Psoas muscle (tissue), 8 donors: ENCODE data around the gene TGFBRAP1. TPM values are rescaled to one million over a fixed set of nuclear protein-coding genes. Genes with fewer than 3 reads are reported as not detected.

Source experiments
- ATAC-seq, 4 donors: fragments of 200-7000 bp; cut with Tn5 transposase; one replicate each; pipeline ENCODE4 v1.9.1; 2020; ENCODE audit warnings: moderate library complexity in 3 of 4, mild to moderate bottlenecking in 2 of 4
- DNase-seq, 2 donors: peaks; one replicate each; pipeline ENCODE4 v3.0.0-alpha.2; 2020
- H3K27ac ChIP-seq: fragments of 200-600 bp; one replicate; pipeline ENCODE4 v1.8.0; 2022
- H3K27me3 ChIP-seq, 3 donors: fragments of 200-600 bp in 1 of 3; one replicate each; pipeline versions ENCODE4 v1.6.1 to v1.8.0; 2013 to 2022; ENCODE audit warnings: low read length in 2 of 3, mild to moderate bottlenecking in 2 of 3, moderate library complexity in 1 of 3; ENCODE audit not compliant: insufficient read depth in 3 of 3
- H3K36me3 ChIP-seq, 2 donors: fragments of 200-600 bp in 1 of 2; one replicate each; pipeline versions ENCODE4 v1.6.1 to v1.8.0; 2013 to 2022; ENCODE audit warnings: low read depth in 1 of 2, mild to moderate bottlenecking in 1 of 2, moderate library complexity in 1 of 2; ENCODE audit not compliant: insufficient read depth in 1 of 2
- H3K4me1 ChIP-seq: fragments of 200-600 bp; one replicate; pipeline ENCODE4 v1.8.0; 2022
- H3K4me3 ChIP-seq: fragments of 200-600 bp; one replicate; pipeline ENCODE4 v1.8.0; 2022; ENCODE audit warnings: mild to moderate bottlenecking
- H3K9me3 ChIP-seq: fragments of 200-600 bp; one replicate; pipeline ENCODE4 v1.8.0; 2022
- WGBS, 3 donors: extraction: QIAGEN DNeasy Blood & Tissue Kit; methylation state at CpG; one replicate each; pipeline versions ENCODE4 v1.1.6 to v1.1.7; 2013; 5-methylcytosine and 5-hydroxymethylcytosine counted together
- intact Hi-C, 2 donors: fragments of 100-400 bp; cut with DNase I; formaldehyde crosslinking; loops; one replicate each; pipeline versions ENCODE4 v1.11.0 to v1.14.2; 2022
- polyA plus RNA-seq, 3 donors: library from polyadenylated mRNA; stranded (reverse); fragments of 200-250 nt; gene quantifications; one replicate each; pipeline ENCODE4 v1.2.3, GENCODE V29; 2013
- total RNA-seq, 4 donors: library from RNA; stranded (reverse); fragmentation: NEBNext Ultra II Directional in 2 of 4; extraction: Animal tissue kit (Norgen Biotek cat#: 25700) in 2 of 4; gene quantifications; one replicate each; pipeline versions ENCODE4 v1.2.1 to v1.2.4, GENCODE V29; 2021 to 2023
- TF ChIP-seq, protein P1 (sequence below): fragments of 200-600 bp; IDR thresholded peaks from one replicate; pipeline ENCODE4 v1.8.0; 2022; ENCODE audit warnings: antibody characterized with exemption
- donor health status: healthy with polysubstance abuse.
- donor health status: DM: no; HTN: no; CAD: no; lungs with moderate emphysema.
- donor health status: Bipolar disorder and iron deficiency.
- donor health status: healthy.
- donor health status: DM: yes; HTN: yes; CAD: no.
- donor health status: DM: no; HTN: no; CAD: no.
- donor health status: DM: no; HTN: no; CAD: no.
- donor health status: DM: yes; HTN: yes; CAD: no.

Gene TGFBRAP1
- total and polyA plus RNA-seq, 7 donors = 5.4 to 21.4 (median 16.3) TPM

DNA sequence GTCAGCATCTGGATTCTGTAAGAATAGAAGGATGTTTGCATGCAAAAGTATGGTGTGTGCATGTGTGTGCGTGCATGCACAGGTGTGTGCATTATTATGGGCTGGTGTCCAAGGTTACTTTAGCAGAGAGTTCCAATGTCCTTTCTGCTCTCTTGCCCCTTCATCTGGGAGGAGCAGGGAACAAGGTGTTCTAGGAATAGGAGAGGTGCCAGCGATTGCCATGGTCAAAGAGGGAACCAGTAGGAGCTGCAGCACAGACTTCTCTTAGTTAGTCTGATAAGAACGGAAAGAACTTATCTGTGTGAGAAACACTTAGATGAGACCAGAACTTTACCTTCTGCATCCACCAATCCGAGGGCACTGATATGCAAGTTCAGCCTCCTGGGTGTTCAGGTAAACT is 79.6 kb downstream of the TGFBRAP1 start:
- WGBS, 3 donors = 87 to 96% (median 91%) methylated on average over 4 of the region's 4 CpGs
- Histone ChIP-seq H3K4me3 (no peak overlapping the region), H3K9me3 (no peaks in the 10 kb centered on the region), H3K36me3 (no peaks in the 10 kb centered on the region), H3K4me1 (no peaks in the 10 kb centered on the region), H3K27me3 (no peaks in the 10 kb centered on the region), H3K27ac (no peak overlapping the region)
- no peak for ATAC-seq
- intact Hi-C loops = no loop called here
- TF ChIP-seq, protein P1, sequence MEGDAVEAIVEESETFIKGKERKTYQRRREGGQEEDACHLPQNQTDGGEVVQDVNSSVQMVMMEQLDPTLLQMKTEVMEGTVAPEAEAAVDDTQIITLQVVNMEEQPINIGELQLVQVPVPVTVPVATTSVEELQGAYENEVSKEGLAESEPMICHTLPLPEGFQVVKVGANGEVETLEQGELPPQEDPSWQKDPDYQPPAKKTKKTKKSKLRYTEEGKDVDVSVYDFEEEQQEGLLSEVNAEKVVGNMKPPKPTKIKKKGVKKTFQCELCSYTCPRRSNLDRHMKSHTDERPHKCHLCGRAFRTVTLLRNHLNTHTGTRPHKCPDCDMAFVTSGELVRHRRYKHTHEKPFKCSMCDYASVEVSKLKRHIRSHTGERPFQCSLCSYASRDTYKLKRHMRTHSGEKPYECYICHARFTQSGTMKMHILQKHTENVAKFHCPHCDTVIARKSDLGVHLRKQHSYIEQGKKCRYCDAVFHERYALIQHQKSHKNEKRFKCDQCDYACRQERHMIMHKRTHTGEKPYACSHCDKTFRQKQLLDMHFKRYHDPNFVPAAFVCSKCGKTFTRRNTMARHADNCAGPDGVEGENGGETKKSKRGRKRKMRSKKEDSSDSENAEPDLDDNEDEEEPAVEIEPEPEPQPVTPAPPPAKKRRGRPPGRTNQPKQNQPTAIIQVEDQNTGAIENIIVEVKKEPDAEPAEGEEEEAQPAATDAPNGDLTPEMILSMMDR = no peak
- no peak for DNase-seq

DNA sequence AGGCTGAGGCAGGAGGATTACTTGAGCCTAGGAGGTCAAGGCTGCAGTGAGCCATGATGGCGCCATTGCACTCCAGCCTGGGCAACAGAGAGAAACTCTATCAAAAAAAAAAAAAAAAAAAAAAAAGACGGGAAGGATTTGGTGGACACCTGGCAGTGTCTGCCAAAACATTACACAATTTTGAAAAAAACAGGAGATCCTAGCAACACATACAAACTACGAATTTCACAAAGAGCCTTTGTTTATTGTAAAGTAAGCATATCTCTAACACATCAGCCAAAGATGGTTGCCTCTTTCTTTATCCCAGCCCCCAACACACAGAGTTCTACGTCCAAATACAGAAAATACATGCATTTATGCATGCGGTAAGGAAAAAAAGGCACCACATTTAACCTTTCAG is 80.4 kb downstream of the TGFBRAP1 start:
- intact Hi-C loops = no loop called here
- TF ChIP-seq, protein P1 = no peak
- DNase-seq (no peak), ATAC-seq (no peak)
- Histone ChIP-seq H3K27me3 (no peaks in the 10 kb centered on the region), H3K4me1 (no peaks in the 10 kb centered on the region), H3K9me3 (no peaks in the 10 kb centered on the region), H3K4me3 (no peak overlapping the region), H3K36me3 (no peaks in the 10 kb centered on the region), H3K27ac (no peak overlapping the region)
- WGBS, 3 donors = 52 to 75% (median 62%) methylated on average over 4 to 5 of the region's 5 CpGs

DNA sequence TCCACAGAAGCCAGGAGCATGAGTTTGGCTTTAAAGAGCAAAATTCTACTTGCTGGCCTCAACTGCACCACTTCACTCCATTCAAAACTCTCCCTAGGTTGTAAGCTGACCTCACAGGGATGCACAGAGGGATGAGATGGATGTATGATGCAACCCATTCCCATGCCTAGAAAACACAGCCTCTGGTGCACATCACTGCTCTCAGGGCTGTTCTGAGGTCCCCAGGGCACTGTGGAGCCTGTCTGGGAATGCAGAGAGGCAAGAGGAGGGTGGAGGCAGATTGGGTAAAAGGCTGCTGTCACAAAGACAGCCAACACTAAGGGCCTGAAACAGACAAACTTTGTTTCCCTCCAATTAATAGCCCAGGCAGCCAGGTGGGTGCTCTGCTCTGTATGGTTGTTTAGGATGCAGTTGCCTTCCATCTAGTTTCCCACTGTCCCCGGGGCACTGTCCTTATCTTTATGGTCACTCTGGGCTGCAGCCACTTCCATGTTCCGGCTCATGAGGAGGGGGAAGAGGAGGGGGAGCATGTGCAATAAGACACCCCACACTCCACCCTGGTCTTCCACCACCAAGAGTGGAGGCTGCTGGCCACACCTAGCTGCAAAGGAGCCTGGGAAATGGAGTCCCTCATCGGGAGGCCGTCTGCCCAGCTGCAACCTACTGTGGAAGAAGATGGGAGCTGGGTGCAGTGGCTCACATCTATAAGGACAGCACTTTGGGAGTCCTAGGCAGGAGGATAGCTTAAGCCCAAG is 81.0 kb downstream of the TGFBRAP1 start:
- Histone ChIP-seq H3K27me3 (no peaks in the 10 kb centered on the region), H3K4me3 (no peak overlapping the region), H3K9me3 (no peaks in the 10 kb centered on the region), H3K27ac (no peak overlapping the region), H3K4me1 (no peaks in the 10 kb centered on the region), H3K36me3 (no peaks in the 10 kb centered on the region)
- intact Hi-C loops = no loop called here
- TF ChIP-seq, protein P1 = no peak
- no peak for DNase-seq
- 44 to 69% (median 64%) methylated on average over 4 of the region's 4 CpGs for WGBS, 3 donors
- no peak for ATAC-seq

DNA sequence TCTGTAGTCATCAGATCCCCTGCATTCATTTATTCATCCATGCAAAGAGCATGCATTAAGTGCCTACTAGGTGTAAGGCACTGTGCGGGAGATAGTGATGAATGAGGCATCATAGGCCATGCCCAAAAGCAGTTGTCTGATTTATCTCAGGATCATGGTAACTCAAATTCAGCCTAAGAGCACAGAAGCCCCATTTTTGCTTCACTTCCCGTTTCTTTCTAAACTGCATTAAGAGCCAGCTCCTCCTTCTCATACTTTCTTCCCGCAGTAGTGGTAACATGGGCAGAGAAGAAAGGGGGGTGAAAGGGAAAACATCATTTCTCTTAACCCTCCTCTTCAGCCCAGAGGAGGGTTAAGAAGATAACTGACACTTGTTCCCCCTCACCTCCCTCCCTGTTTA is 85.1 kb downstream of the TGFBRAP1 start:
- no peak overlapping the region for H3K4me3 ChIP-seq
- ATAC-seq (no peak), DNase-seq (no peak)
- TF ChIP-seq, protein P1 = no peak
- H3K9me3 ChIP-seq = no peaks in the 10 kb centered on the region
- WGBS, 3 donors = 79 to 82% (median 82%) methylated on average over 3 of the region's 3 CpGs
- H3K36me3 ChIP-seq = no peaks in the 10 kb centered on the region
- intact Hi-C loops = no loop called here
- no peaks in the 10 kb centered on the region for H3K27me3 ChIP-seq
- H3K27ac ChIP-seq = no peak overlapping the region
- H3K4me1 ChIP-seq = no peaks in the 10 kb centered on the region

DNA sequence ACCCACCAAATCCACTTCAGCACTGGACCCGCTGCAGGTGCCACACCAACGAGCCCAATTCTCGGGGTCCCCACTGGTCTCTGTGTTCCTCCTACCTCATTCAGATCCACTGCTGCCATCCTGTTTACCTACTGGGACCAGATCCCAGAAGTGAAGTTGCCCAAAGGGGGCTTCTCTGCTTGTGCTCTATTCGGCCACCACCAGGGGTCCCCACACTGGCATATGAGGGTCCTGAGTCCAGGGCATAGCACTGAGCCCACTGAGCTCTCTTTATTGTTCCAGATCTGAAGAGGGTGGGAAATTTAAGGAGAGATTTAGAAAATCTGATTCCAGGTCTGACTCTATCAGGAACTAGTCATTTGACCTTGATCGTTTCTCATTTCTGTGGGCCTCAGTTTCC is 85.6 kb downstream of the TGFBRAP1 start:
- DNase-seq = no peak
- Histone ChIP-seq H3K4me1 (no peaks in the 10 kb centered on the region), H3K27ac (no peak overlapping the region), H3K36me3 (no peaks in the 10 kb centered on the region), H3K4me3 (no peak overlapping the region), H3K9me3 (no peaks in the 10 kb centered on the region), H3K27me3 (no peaks in the 10 kb centered on the region)
- ATAC-seq = no peak
- 64 to 71% (median 66%) methylated on average over 5 of the region's 5 CpGs for WGBS, 3 donors
- TF ChIP-seq, protein P1 = no peak
- intact Hi-C loops = no loop called here
